NCI-H748 treated with DMSO at 0.1 percent for 48 hours (cell line): ENCODE data around the gene LSM2.
A peak's percentile ranks its signal among the peaks of the same experiment; 100 is the strongest.
"Not testable (repeated sequence)": the region's sequence is repeated elsewhere in the genome, so short reads cannot be mapped to it uniquely, and the experiment has no call there.

Experiments
- DNase-seq: peaks from one replicate; lab custom pipeline; 2025; lab: John Stamatoyannopoulos, UW

Gene LSM2

GRCh38 chr6:31806470-31807272, at the start of gene LSM2:
LSM2 (minus strand) TSS chr6:31806966; CDS start chr6:31806757, 209 bp downstream.
- DNase-seq = peak; percentile 96

DNA sequence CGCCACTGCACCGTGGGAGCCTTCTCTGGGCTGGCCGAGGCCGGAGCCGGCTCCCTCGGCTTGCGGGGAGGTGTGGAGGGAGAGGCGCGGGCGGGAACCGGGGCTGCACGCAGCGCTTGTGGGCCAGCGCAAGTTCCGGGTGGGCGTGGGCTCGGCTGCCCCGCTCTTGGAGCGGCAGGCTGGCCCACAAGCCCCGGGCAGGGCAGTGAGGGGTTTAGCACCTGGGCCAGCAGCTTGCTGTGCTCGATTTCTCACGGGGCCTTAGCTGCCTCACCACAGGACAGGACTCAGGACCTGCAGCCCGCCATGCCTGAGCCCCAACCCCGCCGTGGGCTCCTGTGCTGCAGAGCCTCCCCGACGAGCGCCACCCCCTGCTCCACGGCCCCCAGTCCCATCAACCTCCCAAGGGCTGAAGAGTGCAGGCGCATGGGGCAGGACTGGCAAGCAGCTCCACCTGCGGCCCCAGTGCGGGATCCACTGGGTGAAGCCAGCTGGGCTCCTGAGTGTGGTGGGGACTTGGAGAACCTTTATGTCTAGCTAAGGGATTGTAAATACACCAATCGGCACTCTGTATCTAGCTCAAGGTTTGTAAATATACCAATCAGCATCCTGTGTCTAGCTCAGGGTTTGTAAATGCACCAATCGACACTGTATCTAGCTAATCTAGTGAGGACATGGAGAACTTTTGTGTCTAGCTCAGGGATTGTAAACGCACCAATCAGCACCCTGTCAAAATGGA, 45.4 kb upstream of the LSM2 start:
- DNase-seq = not testable (repeated sequence)

DNA sequence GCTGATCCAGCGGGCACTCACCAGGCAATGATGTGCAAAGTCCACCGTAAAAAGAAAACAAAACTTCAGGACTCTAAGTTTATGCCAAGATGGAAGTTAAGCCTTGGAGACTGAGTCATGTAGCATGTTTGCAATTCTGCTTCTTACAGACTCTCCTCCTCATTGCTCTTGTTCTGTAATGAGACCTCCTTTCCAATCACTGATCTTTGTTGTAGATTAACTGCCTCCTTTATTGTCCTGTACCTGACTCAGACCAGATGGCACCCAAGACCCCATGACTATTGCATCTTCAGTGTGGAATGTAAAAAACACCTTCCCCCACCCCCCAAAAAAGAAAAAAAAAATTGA, 44.7 kb upstream of the LSM2 start:
- no peak for DNase-seq

GRCh38 chr6:31850765-31851484, 44.2 kb upstream of the LSM2 start:
- DNase-seq = no peak

DNA sequence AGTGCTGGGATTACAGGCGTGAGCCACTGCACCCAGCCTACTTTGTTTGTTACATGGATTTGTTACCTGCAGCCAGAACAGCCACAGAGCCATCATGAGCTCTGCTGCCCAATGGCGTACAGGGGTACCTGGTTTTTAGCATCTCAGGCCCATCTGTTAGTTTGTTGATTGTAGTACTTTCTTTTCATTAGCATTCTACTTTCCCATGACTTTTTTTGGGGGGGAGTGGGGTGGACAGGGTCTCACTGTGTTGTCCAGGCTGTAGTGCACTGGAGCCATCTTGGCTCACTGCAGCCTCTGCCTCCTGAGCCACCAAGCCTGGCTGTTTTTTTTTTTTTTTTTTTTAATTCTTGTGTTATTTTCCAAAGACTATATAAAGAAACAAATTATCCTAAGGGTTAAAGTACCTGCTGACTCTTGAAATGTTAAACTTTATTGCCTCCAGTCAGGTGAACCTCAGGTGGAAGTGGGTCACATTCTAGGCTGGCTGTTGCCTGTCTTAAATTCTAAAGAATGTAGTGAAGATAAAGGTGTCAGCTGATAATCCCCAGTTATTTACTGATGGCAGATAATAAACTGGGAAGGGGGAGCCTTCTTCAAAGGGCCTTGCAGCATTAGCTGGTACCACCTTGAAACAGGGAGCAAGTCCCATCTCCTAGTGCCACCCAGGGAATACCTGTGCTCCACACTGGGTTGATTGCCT, 40.7 kb upstream of the LSM2 start:
- no peak for DNase-seq

DNA sequence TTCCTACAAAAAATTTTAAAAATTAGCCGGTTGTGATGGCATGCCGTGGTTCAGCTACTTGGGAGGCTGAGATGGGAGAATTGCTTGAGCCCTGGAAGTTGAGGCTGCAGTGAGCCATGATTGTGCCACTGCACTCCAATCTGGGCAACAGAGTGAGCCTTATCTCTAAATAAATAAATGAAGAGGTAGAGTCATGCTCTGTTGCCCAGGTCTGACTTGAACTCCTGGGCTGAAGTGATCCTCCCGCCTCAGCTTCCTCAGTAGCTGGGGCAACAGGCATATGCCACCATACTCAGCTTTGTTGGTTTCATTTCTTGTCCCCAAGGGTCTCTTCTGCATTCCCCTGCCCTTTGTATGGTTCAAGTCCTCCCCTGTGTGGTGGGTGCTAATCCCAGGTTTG, 37.7 kb upstream of the LSM2 start:
- no peak for DNase-seq

- no peak for DNase-seq
Measured at GRCh38 chr6:31842053-31842452, 35.3 kb upstream of the LSM2 start.

DNA sequence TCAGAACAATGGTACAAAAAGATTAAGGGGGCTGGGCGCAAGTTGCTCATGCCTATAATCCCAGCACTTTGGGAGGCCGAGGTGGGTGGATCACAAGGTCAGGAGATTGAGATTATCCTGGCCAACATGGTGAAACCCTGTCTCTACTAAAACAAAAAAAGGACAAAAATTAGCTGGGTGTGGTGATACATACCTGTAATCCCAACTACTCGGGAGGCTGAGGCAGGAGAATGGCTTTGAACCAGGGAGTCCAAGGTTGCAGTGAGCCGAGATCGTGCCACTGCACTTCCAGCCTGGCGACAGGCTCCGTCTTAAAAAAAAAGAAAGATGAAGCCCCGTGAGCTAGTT, 33.0 kb upstream of the LSM2 start:
- DNase-seq = not testable (repeated sequence)

DNA sequence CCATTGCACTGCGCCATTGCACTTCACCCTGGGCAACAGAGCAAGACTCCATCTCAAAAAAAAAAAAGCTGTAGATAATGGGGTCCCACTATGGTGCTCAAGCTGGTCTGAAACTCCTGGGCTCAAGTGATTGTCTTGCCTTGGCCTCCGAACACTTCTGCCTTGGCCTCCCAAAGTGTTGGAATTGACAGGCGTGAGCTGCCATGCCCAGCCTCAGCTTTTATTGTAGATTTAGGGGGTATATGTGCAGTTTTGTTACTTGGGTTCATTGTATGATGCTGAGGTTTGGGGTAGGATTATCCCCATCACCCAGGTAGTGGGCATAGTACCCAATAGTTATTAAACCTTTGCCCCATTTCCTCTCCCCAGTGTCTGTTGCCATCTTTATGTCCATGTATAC, 32.2 kb upstream of the LSM2 start:
- DNase-seq = no peak

DNA sequence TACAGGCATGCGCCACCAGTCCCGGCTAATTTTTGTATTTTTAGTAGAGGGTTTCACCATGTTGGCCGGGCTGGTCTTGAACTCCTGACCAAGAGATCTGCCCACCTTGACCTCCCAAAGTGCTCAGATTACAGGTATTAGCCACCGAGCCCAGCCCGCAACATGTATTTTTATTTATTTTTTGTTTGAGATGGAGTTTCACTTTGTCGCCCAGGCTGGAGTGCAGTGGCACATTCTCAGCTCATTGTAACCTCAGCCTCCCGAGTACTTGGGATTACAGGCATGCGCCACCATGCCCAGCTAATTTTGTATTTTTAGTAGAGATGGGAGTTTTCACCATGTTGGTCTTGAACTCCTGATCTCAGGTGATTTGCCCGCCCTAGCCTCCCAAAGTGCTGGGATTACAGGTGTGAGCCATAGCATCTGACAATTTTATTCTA, 31.4 kb upstream of the LSM2 start:
- DNase-seq = not testable (repeated sequence)

DNA sequence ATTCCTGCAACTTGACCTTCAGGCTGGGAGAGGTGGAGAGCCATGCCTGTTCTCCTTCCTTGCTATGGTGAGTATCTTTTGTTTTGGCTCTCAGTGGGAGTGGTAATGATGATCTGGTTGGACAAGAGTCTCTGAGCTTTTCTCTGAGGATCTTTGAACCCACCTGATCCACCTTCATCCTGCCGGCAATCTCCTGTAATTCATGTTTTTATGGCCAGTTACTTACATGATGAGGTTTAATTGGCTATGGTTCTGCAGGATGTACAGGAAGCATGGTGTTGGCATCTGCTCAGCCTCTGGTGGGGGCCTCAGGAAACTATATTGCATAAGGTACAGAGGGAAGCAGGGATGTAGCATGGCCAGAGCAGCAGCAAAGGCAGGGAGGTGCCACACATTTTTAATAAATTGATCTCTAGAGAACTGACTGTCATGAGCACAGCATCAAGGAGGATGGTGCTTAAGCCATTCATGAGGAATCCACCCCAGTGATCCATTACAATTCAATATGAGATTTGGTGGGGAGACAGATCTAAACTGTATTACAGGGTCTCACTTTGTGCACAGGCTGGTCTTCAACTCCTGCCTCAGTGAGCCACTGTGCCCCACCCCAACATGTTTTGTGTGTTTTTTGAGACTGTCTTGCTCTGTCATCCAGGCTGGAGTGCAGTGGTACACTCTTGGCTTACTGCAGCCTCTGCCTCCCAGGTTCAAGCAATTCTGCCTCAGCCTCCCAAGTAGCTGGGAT, 30.8 kb upstream of the LSM2 start:
- DNase-seq = no peak

GRCh38 chr6:31836474-31837368, 30.0 kb upstream of the LSM2 start:
- DNase-seq = no peak

DNA sequence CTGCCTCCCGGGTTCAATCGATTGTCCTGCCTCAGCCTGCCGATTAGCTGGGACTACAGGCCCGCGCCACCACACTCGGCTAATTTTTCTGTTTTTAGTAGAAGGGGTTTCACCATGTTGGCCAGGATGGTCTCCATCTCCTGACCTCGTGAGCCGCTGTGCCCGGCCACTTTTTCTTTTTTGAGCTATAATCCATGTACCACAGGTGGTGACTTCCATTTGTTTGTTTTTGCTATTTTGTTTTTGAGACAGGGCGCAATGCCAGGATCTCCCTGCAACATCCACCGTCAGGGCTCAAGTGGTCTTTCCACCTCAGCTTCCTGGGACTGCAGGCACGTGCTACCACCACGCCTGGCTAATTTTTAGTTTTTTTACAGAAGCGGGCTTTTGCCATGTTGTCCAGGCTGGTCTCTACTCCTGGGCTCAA, 29.3 kb upstream of the LSM2 start:
- DNase-seq = no peak

GRCh38 chr6:31834367-31835250, 27.8 kb upstream of the LSM2 start:
- peak; percentile 83 for DNase-seq

DNA sequence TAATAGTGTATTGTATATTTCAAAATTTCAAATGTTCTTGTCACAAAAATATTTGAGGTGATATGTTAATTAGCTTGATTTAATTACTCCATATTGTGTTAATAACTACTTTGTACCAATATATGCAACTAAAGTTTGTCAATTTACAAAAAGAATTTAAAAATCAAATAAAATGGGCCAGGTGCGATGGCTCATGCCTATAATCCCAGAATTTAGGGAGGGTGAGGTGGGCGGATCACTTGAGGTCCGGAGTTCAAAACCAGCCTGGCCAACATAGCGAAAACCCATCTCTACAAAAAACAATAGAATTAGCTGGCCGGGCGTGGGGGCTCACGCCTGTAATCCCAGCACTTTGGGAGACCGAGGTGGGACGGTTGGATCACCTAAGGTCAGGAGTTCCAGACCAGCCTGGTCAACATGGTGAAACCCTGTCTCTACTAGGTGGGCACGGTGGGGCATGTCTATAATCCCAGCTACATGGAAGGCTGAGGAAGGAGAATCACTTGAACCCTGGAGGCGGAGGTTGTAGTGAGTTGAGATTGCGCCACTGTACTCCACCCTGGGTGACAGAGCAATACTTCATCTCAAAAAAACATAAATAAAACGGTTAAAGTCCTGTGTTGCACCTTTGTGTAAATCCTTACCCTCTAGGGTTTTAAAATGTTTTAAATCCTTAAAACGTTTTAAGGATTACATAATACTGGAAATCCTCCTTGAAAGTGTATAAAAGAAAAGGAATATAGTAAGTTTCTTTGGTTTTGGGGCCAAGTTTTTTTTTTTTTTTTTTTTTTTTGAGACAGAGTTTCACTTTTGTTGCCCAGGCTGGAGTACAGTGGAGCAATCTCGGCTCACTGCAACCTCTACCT, 24.8 kb upstream of the LSM2 start:
- no peak for DNase-seq

DNA sequence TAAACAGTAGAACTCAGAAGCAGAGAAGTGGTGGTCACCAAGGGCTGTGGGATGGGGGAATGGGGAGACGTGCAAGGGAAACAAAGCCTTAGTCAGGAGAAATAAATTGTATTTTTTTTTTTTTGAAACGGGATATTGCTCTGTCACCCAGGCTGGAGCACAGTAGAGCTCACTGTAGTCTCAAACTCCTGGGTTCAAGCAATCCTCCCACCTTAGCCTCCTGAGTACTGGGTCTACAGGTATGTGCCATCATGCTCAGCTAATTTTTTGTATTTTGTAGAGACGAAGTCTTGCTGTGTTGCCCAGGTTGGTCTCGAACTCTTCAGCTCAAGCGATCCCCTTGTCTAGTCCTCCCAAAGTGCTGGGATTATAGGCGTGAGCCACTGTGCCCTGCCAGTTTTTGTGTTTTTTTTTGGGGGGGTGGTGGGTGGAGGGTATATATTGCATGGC, 24.1 kb upstream of the LSM2 start:
- no peak for DNase-seq

DNA sequence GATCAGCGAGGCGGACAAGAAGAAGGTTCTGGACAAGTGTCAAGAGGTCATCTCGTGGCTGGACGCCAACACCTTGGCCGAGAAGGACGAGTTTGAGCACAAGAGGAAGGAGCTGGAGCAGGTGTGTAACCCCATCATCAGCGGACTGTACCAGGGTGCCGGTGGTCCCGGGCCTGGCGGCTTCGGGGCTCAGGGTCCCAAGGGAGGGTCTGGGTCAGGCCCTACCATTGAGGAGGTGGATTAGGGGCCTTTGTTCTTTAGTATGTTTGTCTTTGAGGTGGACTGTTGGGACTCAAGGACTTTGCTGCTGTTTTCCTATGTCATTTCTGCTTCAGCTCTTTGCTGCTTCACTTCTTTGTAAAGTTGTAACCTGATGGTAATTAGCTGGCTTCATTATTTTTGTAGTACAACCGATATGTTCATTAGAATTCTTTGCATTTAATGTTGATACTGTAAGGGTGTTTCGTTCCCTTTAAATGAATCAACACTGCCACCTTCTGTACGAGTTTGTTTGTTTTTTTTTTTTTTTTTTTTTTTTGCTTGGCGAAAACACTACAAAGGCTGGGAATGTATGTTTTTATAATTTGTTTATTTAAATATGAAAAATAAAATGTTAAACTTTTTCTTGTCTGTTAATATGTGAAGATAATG, 23.0 kb upstream of the LSM2 start:
- peak; percentile 67 for DNase-seq
